Measurements from ENCODE around the gene PHKG2. TPM values are rescaled to one million over a fixed set of nuclear protein-coding genes. Genes with fewer than 3 reads are reported as not detected.
A peak's percentile ranks its signal among the peaks of the same experiment; 100 is the strongest.
"Not testable (repeated sequence)": the region's sequence is repeated elsewhere in the genome, so short reads cannot be mapped to it uniquely, and the experiment has no call there.

PHKG2 gene
- 44.6 to 53.2 TPM (median 46.4 TPM) in 3 replicates for total RNA-seq

GRCh38 chr16:30747799-30748633 is at the start of gene PHKG2:
TSS of gene PHKG2 (plus strand) at chr16:30748425. CDS start at chr16:30748821, 396 bp downstream.
- Mint-ChIP-seq H3K36me3 (peaks cover 20% of the 10 kb centered on the region), H3K27me3 (ENCODE audit: low read depth) (no peaks in the 10 kb centered on the region), H3K9me3 (no peaks in the 10 kb centered on the region), H3K27ac (peak within 1 kb of the TSS; percentile 86), H3K4me1 (peaks cover 7% of the 10 kb centered on the region), H3K4me3 (peak within 1 kb of the TSS; percentile 91)
- TF ChIP-seq, protein P1, sequence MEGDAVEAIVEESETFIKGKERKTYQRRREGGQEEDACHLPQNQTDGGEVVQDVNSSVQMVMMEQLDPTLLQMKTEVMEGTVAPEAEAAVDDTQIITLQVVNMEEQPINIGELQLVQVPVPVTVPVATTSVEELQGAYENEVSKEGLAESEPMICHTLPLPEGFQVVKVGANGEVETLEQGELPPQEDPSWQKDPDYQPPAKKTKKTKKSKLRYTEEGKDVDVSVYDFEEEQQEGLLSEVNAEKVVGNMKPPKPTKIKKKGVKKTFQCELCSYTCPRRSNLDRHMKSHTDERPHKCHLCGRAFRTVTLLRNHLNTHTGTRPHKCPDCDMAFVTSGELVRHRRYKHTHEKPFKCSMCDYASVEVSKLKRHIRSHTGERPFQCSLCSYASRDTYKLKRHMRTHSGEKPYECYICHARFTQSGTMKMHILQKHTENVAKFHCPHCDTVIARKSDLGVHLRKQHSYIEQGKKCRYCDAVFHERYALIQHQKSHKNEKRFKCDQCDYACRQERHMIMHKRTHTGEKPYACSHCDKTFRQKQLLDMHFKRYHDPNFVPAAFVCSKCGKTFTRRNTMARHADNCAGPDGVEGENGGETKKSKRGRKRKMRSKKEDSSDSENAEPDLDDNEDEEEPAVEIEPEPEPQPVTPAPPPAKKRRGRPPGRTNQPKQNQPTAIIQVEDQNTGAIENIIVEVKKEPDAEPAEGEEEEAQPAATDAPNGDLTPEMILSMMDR (IDR thresholded peaks at IDR 0.05; ENCODE audit: unreplicated experiment) = no peak
- DNase-seq (ENCODE audit: low spot score in 2 of 2, unreplicated experiment in 2 of 2) = peak; percentile 96

GRCh38 chr16:30698816-30699614 is 49.2 kb upstream of the PHKG2 start, which contains the start of gene SRCAP:
TSS of gene SRCAP (plus strand) at chr16:30699171. CDS start at chr16:30700825, 1,654 bp downstream.
- TF ChIP-seq, protein P1 (IDR thresholded peaks at IDR 0.05; ENCODE audit: unreplicated experiment) = no peak
- peak; percentile 65 to 78 for DNase-seq (ENCODE audit: low spot score in 2 of 2, unreplicated experiment in 2 of 2)
- Mint-ChIP-seq H3K4me3 (peak within 1 kb of the TSS; percentile 98), H3K27me3 (ENCODE audit: low read depth) (no peaks in the 10 kb centered on the region), H3K9me3 (no peaks in the 10 kb centered on the region), H3K27ac (peak within 1 kb of the TSS; percentile 100), H3K4me1 (peaks cover 20% of the 10 kb centered on the region), H3K36me3 (peaks cover 11% of the 10 kb centered on the region)

DNA sequence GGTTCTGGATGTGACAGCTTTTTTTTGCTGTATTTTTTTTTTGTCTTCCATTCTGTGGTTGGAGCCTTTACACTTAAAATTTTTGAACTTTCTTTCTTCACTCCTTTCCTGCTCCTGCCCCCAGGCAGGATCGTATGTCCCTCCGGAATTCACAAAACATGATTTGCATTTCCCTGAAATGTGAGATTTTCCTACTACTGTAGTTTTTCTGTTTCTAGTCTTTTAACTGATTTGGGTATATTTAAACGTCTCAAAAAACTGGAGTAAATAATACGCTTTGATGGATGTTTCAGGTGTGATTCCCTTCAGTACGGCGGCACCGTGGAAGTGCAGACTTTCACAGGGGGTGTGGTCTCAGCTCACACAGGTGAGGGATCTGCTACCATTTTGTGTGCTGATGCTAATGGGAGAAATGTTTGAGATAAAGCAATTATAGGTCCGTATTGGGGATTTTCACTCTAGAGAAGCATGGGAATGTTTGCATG is 48.6 kb upstream of the PHKG2 start:
- Mint-ChIP-seq H3K27ac (peak overlapping the region; percentile 99), H3K36me3 (peaks cover 14% of the 10 kb centered on the region), H3K9me3 (no peaks in the 10 kb centered on the region), H3K4me1 (peaks cover 20% of the 10 kb centered on the region), H3K4me3 (peak overlapping the region; percentile 98), H3K27me3 (ENCODE audit: low read depth) (no peaks in the 10 kb centered on the region)
- TF ChIP-seq, protein P1 (IDR thresholded peaks at IDR 0.05; ENCODE audit: unreplicated experiment) = no peak
- DNase-seq (ENCODE audit: low spot score in 2 of 2, unreplicated experiment in 2 of 2) = no peak

DNA sequence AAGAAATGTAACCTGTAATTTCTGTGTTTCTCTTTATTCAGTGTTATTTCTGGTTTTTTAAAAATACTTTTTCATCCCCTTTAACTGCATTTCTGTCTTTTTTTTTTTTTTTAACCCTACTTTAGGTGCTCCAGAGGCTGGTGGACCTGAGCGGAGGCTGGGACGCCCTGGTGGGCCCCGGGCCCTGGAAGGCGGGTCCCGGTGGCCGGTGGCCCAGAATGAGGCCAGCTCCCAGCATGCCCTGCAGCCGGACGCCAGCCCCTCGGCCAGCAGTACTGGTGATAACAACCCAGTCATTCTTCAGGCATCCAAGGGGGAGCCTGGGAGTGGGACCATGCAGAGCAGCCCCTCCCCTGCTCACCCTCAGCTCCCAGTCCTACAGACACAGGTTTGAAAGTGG is 47.7 kb upstream of the PHKG2 start:
- Mint-ChIP-seq H3K4me1 (peaks cover 20% of the 10 kb centered on the region), H3K9me3 (no peaks in the 10 kb centered on the region), H3K4me3 (peak overlapping the region; percentile 98), H3K27ac (peak overlapping the region; percentile 67), H3K27me3 (ENCODE audit: low read depth) (no peaks in the 10 kb centered on the region), H3K36me3 (peaks cover 14% of the 10 kb centered on the region)
- no peak for DNase-seq (ENCODE audit: low spot score in 2 of 2, unreplicated experiment in 2 of 2)
- TF ChIP-seq, protein P1 (IDR thresholded peaks at IDR 0.05; ENCODE audit: unreplicated experiment) = no peak

DNA sequence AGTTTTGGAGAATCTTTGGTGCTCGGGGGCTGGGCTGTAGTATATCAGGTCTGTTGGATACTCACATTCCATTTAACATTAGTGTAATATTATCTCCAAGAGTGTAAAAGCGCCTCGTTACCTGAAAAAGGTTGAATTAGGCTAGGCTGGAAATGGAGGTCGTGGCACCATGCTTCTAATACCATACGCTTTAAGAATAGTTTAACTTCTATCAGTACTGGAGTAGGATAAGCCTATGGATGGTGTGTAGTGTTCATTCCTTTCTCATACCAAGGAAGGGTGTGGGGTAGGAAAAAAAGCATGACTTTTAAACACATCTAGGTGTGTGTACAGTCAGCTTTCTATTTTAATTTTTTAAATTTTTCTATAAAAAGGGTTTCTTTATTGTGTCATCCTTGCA is 47.3 kb upstream of the PHKG2 start:
- peaks cover 20% of the 10 kb centered on the region for H3K4me1 Mint-ChIP-seq
- H3K27me3 Mint-ChIP-seq (ENCODE audit: low read depth) = no peaks in the 10 kb centered on the region
- H3K9me3 Mint-ChIP-seq = no peaks in the 10 kb centered on the region
- TF ChIP-seq, protein P1 (IDR thresholded peaks at IDR 0.05; ENCODE audit: unreplicated experiment) = no peak
- peak overlapping the region; percentile 30 for H3K4me3 Mint-ChIP-seq
- H3K27ac Mint-ChIP-seq = peak overlapping the region; percentile 67
- DNase-seq (ENCODE audit: low spot score in 2 of 2, unreplicated experiment in 2 of 2) = no peak
- peaks cover 16% of the 10 kb centered on the region for H3K36me3 Mint-ChIP-seq

GRCh38 chr16:30703071-30703470 is 45.2 kb upstream of the PHKG2 start:
- H3K36me3 Mint-ChIP-seq = peaks cover 33% of the 10 kb centered on the region
- not testable (repeated sequence) for DNase-seq (ENCODE audit: low spot score in 2 of 2, unreplicated experiment in 2 of 2); H3K4me3 Mint-ChIP-seq; H3K27ac Mint-ChIP-seq; H3K9me3 Mint-ChIP-seq; H3K27me3 Mint-ChIP-seq (ENCODE audit: low read depth)
- peaks cover 14% of the 10 kb centered on the region for H3K4me1 Mint-ChIP-seq
